Measurements from ENCODE around the gene SAMD4B.

SAMD4B gene

GRCh38 chr19:39342647-39343305 lies 555 bp downstream of the SAMD4B start:
- no peak for TF ChIP-seq CTCF (IDR thresholded peaks at IDR 0.05; ENCODE audit: low read depth, low read length)
- peak overlapping the region; percentile 94 for H3K4me3 ChIP-seq (ENCODE audit: low read depth, low read length)
- in situ Hi-C loops (cut with HindIII; ENCODE audit: low sequenced_read_pairs): no loop called here
- DNase-seq (ENCODE audit: low read depth, low spot score): no peak

- peak; percentile 11 for TF ChIP-seq CTCF (IDR thresholded peaks at IDR 0.05; ENCODE audit: low read depth, low read length)
- in situ Hi-C loops (cut with HindIII; ENCODE audit: low sequenced_read_pairs): no loop called here
- DNase-seq (ENCODE audit: low read depth, low spot score): no peak
These were observed 3.7 kb downstream of the SAMD4B start for GRCh38 chr19:39345956-39346355.

DNA sequence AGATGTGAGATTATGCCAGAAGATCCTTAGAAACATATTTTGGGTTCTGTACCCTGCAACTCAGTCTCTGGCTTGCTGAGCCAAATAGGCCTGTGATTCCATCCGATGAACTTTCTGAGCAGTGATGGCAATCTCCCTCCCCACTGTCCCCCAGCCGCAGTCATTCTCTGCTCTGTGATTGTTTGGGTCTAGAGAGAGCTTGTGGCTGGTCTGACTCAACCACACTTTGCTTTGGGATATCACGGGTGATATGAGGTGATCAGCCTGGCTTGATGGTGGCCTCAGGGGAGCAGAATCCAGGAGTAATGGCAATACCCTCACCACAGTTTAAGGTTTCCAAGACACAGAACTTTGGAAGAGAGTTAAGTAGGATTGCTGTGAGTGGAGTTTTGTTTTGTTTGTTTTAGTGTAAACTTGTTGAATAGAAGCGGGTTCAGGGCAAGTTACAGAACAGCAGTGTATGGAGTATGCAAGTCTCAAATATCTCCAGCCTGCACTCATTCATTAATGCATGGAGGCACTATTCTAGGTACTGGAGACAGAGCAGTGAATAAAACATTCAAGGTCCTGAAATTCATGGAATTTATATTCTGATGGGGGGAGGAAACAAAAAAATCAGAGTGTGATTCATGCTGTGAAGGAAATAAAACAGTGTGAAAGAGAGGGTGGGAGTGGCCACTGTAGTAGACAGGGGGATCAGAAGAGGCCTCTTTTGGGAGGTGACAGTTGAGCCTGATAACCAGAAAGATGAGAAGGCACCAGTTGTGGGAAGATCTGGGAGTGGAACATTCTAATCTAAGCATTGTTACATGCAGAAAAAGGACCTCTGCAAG lies 5.3 kb downstream of the SAMD4B start:
- TF ChIP-seq CTCF (IDR thresholded peaks at IDR 0.05; ENCODE audit: low read depth, low read length): no peak
- no peak overlapping the region for H3K4me3 ChIP-seq (ENCODE audit: low read depth, low read length)
- in situ Hi-C loops (cut with HindIII; ENCODE audit: low sequenced_read_pairs): no loop called here
- peak; percentile 12 for DNase-seq (ENCODE audit: low read depth, low spot score)

More at GRCh38 chr19:39345956-39346355, 3.7 kb downstream of the SAMD4B start:
- no peak overlapping the region for H3K4me3 ChIP-seq (ENCODE audit: low read depth, low read length)

GRCh38 chr19:39349326-39349725 lies 7.1 kb downstream of the SAMD4B start:
- in situ Hi-C loops (cut with HindIII; ENCODE audit: low sequenced_read_pairs): no loop called here
- DNase-seq (ENCODE audit: low read depth, low spot score): no peak
- no peak overlapping the region for H3K4me3 ChIP-seq (ENCODE audit: low read depth, low read length)
- no peak for TF ChIP-seq CTCF (IDR thresholded peaks at IDR 0.05; ENCODE audit: low read depth, low read length)

DNA sequence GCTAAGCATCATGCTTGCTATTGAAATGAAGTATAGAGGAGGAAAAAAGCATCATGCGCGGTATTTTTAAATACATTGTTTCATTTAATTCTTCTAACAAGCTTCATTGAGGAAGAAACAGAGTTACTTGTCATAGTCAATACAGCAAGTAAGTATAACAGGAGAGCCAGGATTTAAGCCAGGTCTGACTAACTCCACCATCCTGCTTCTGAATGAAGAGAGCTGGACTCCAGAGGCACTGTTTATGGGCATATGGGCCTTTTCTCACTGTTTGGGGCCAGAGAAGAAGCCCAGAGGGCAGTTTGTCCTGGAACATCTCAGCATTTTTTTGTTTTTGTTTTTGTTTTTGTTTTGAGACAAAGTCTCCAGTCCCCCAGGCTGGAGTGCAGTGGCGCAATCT lies 7.9 kb downstream of the SAMD4B start:
- TF ChIP-seq CTCF (IDR thresholded peaks at IDR 0.05; ENCODE audit: low read depth, low read length): no peak
- H3K4me3 ChIP-seq (ENCODE audit: low read depth, low read length): no peak overlapping the region
- in situ Hi-C loops (cut with HindIII; ENCODE audit: low sequenced_read_pairs): no loop called here
- DNase-seq (ENCODE audit: low read depth, low spot score): no peak

DNA sequence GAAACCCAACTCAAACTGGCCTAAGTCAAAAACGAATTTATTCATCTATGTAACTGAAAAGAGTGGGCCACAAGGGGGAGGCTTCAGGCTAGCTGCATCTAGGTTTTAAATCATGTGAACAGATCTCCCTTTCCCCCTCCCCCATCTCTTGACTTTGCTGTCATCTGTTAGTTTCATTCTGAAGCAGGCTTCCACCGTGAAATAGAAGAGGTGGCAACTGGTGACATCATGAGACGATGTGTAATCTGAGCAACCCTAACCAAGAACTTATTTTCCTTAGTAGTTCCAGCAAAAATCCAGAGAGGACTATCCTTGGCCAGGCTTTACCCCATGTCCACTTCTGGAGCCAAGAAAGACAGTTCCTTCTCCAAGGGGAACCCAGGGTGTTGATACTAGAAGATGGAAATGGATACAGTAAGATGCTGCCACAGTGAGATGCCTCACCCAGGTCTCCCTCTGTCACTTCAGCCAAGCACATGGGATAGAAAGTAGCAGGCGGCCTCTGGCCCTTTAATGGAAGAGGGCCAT lies 9.4 kb downstream of the SAMD4B start:
- no peak overlapping the region for H3K4me3 ChIP-seq (ENCODE audit: low read depth, low read length)
- no peak for TF ChIP-seq CTCF (IDR thresholded peaks at IDR 0.05; ENCODE audit: low read depth, low read length)
- DNase-seq (ENCODE audit: low read depth, low spot score): peak; percentile 5
- in situ Hi-C loops (cut with HindIII; ENCODE audit: low sequenced_read_pairs): no loop called here

Data from astrocyte of the spinal cord (primary cell).